Vagina (tissue), 2 donors: Measurements from ENCODE around the gene GPATCH4. TPM values are rescaled to one million over a fixed set of nuclear protein-coding genes. Genes with fewer than 3 reads are reported as not detected.

Source experiments
- DNase-seq, 2 donors: peaks; one replicate each; pipeline ENCODE4 v3.0.0-alpha.2; 2017; ENCODE audit errors: extremely low spot score in 2 of 2
- H3K27ac ChIP-seq: fragments of 200-600 bp; sonication (generic); one replicate; pipeline ENCODE4 v1.5.1; 2019
- H3K27me3 ChIP-seq: fragments of 200-600 bp; sonication (generic); one replicate; pipeline ENCODE4 v1.5.1; 2019
- H3K36me3 ChIP-seq, 2 donors: fragments of 200-600 bp; sonication (generic); one replicate each; pipeline ENCODE4 v1.5.1; 2017 to 2019
- H3K4me1 ChIP-seq: fragments of 200-600 bp; sonication (generic); one replicate; pipeline ENCODE4 v1.5.1; 2019
- H3K4me3 ChIP-seq, 2 donors: fragments of 200-600 bp; sonication (generic); 1 replicate in 1 of 2; 2 replicates in 1 of 2; pipeline ENCODE4 v1.5.1; 2016 to 2019
- H3K9me3 ChIP-seq: fragments of 200-600 bp; sonication (generic); one replicate; pipeline ENCODE4 v1.5.1; 2019
- POLR2A ChIP-seq, 2 donors: fragments of 450-650 bp; IDR thresholded peaks; one replicate each; pipeline ENCODE4 v1.6.1; 2017; ENCODE audit warnings: antibody characterized with exemption in 2 of 2, mild to moderate bottlenecking in 2 of 2, moderate library complexity in 2 of 2
- POLR2AphosphoS5 ChIP-seq, 2 donors: sonication (generic); formaldehyde crosslinking; IDR thresholded peaks; one replicate each; pipeline ENCODE4 v1.9.0; 2017; ENCODE audit warnings: antibody characterized with exemption in 2 of 2, mild to moderate bottlenecking in 2 of 2, low read depth in 1 of 2; ENCODE audit not compliant: insufficient read depth in 1 of 2
- intact Hi-C: fragments of 100-400 bp; cut with DNase I; formaldehyde crosslinking; loops from one replicate; pipeline ENCODE4 v1.15.1; 2023
- total RNA-seq: library from RNA; depleted of rRNA; stranded (reverse); fragments of >200 nt; gene quantifications from one replicate; pipeline ENCODE4 v1.2.3, GENCODE V29; 2016
- TF ChIP-seq, protein P1 (sequence below), 3 experiments: fragments of 450-650 bp in 2 of 3; fragments of 200-600 bp in 1 of 3; sonication (generic) in 1 of 3; IDR thresholded peaks; one replicate each; pipeline ENCODE4 v1.5.1; 2017 to 2019; ENCODE audit warnings: antibody characterized with exemption in 3 of 3, mild to moderate bottlenecking in 2 of 3, moderate library complexity in 2 of 3

GPATCH4 gene
- total RNA-seq, 1 donor from 2014 or later: 25.8 TPM

DNA sequence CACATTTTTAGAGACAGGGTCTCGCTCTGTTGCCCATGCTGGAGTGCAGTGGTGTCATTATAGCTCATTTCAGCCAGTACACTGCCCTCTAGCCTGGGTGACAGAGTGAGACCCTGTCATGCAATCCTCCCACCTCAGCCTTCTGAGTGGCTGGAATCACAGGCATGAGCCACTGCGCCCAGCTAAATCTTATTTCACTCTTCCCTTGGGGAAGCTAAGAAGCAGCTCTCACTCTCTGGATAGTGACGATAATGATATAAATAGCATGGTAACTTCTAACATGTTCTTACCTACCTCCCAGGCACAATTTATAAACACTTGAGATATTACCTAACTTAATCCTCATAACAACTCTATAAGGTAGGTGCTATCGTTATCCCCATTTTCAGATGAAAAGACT lies 53.8 kb downstream of the GPATCH4 start:
- TF ChIP-seq POLR2A (IDR thresholded peaks at IDR 0.05) (no peak), POLR2AphosphoS5 (IDR thresholded peaks at IDR 0.05; ENCODE audit: insufficient read depth in 1 of 2, low read depth in 1 of 2) (no peak)
- TF ChIP-seq, protein P1, sequence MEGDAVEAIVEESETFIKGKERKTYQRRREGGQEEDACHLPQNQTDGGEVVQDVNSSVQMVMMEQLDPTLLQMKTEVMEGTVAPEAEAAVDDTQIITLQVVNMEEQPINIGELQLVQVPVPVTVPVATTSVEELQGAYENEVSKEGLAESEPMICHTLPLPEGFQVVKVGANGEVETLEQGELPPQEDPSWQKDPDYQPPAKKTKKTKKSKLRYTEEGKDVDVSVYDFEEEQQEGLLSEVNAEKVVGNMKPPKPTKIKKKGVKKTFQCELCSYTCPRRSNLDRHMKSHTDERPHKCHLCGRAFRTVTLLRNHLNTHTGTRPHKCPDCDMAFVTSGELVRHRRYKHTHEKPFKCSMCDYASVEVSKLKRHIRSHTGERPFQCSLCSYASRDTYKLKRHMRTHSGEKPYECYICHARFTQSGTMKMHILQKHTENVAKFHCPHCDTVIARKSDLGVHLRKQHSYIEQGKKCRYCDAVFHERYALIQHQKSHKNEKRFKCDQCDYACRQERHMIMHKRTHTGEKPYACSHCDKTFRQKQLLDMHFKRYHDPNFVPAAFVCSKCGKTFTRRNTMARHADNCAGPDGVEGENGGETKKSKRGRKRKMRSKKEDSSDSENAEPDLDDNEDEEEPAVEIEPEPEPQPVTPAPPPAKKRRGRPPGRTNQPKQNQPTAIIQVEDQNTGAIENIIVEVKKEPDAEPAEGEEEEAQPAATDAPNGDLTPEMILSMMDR (IDR thresholded peaks at IDR 0.05): no peak
- H3K4me3 ChIP-seq: no peak overlapping the region
- H3K4me1 ChIP-seq: no peaks in the 10 kb centered on the region
- no peaks in the 10 kb centered on the region for H3K27me3 ChIP-seq
- intact Hi-C loops: no loop called here
- no peaks in the 10 kb centered on the region for H3K36me3 ChIP-seq
- DNase-seq: no peak
- H3K27ac ChIP-seq: no peak overlapping the region
- no peaks in the 10 kb centered on the region for H3K9me3 ChIP-seq

DNA sequence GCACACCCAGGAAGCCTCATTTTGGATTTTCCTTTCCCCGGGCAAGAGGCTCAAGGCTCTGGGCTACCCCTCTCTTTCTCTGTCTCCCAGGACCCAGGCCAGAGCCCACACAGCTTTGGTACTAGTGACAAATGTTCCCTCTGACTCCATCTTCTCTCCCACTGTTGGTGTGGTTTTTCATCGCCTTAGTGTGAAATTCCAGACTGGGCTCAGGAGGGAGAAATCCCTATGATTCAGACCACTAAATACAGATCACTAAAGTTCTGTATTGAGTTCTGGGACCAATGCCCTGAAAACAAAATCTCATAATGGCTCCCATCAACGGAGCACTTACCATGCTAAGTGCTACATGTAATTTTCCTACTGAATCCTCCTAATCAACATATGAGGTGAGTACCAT lies 55.0 kb downstream of the GPATCH4 start:
- Histone ChIP-seq H3K27ac (no peak overlapping the region), H3K36me3 (no peaks in the 10 kb centered on the region), H3K4me3 (no peak overlapping the region), H3K9me3 (no peaks in the 10 kb centered on the region), H3K27me3 (no peaks in the 10 kb centered on the region), H3K4me1 (no peaks in the 10 kb centered on the region)
- no peak for DNase-seq
- intact Hi-C loops: no loop called here
- TF ChIP-seq POLR2AphosphoS5 (IDR thresholded peaks at IDR 0.05; ENCODE audit: insufficient read depth in 1 of 2, low read depth in 1 of 2) (no peak), POLR2A (IDR thresholded peaks at IDR 0.05) (no peak)
- TF ChIP-seq, protein P1 (IDR thresholded peaks at IDR 0.05): no peak

DNA sequence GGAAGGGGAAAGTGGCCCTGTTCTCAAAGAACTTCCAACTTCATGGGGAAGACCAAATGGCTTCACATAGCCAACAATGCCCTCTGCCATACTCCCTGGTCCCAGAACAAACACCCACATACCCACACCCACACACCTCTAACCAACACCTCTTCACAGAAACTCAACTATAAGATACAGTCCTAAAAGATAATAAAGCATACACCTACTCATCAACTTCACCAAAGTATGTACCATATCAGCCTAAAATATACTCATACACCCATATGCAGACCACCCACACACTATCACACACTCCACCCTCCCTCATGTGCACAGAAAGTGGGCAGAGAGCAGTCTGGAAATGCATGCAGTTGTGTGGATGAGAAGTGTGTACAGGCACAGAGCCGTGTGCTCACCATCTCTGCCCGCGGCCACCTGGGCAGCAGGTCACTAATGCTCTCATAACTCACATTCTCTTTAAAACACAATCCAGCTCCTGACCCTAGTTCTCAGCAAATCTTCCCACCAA lies 56.6 kb downstream of the GPATCH4 start:
- TF ChIP-seq, protein P1 (IDR thresholded peaks at IDR 0.05): no peak
- TF ChIP-seq POLR2A (IDR thresholded peaks at IDR 0.05): no peak
- TF ChIP-seq POLR2AphosphoS5 (IDR thresholded peaks at IDR 0.05; ENCODE audit: insufficient read depth in 1 of 2, low read depth in 1 of 2): no peak
- Histone ChIP-seq H3K27ac (no peak overlapping the region), H3K4me3 (no peak overlapping the region), H3K27me3 (no peaks in the 10 kb centered on the region), H3K36me3 (no peaks in the 10 kb centered on the region), H3K4me1 (no peaks in the 10 kb centered on the region), H3K9me3 (no peaks in the 10 kb centered on the region)
- intact Hi-C loops: no loop called here
- DNase-seq: no peak

Other genes with a start within 250 kb of the GPATCH4 start
- not detected for gene RHBG, start 232.3 kb downstream of the GPATCH4 start, total RNA-seq
- 33.9 TPM for gene MEF2D, start 100.7 kb downstream of the GPATCH4 start, total RNA-seq
- 2.9 TPM for gene IQGAP3, start 28.9 kb downstream of the GPATCH4 start, total RNA-seq
- gene TTC24, start 21.8 kb downstream of the GPATCH4 start, total RNA-seq: not detected
- 46.7 TPM for gene NAXE, start 9.7 kb downstream of the GPATCH4 start, total RNA-seq
- gene HAPLN2, start 17.9 kb upstream of the GPATCH4 start, total RNA-seq: not detected
- 2.0 TPM for gene BCAN, start 40.6 kb upstream of the GPATCH4 start, total RNA-seq
- 16.0 TPM for gene NES, start 75.9 kb upstream of the GPATCH4 start, total RNA-seq
- gene CRABP2, start 104.1 kb upstream of the GPATCH4 start, total RNA-seq: 97.7 TPM
- gene METTL25B, start 127.0 kb upstream of the GPATCH4 start, total RNA-seq: 17.7 TPM
- 12.8 TPM for gene ISG20L2, start 127.3 kb upstream of the GPATCH4 start, total RNA-seq
- gene MRPL24, start 139.6 kb upstream of the GPATCH4 start, total RNA-seq: 40.0 TPM
- gene HDGF, start 150.2 kb upstream of the GPATCH4 start, total RNA-seq: 154 TPM
- 30.4 TPM for gene PRCC, start 166.1 kb upstream of the GPATCH4 start, total RNA-seq
- gene SH2D2A, start 215.4 kb upstream of the GPATCH4 start, total RNA-seq: 4.9 TPM